Brain pericyte (primary cell): ENCODE measurements around the gene NR3C1.

ENCODE experiments used
- DNase-seq: peaks from one replicate; pipeline ENCODE4 v3.0.0-alpha.2; 2012; ENCODE audit warnings: low read depth, low spot score

The NR3C1 gene

DNA sequence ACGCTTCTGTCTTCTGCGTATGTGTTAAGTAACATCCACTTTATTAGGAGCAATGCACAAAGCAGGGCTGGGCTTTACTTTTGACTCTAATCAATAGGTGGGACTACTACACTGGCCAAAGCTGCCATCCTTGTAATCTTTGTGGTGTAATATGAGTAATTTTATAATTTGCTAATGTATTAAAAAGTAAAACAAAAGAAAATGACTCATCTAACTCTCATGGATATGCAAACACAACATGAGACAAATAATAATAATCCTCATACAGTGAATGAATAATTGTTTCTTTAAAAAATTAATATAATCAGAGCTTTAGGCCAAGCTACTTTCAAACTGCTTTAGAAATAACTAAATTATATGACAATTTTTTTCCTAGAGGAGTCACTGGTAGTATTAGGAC is 90.7 kb downstream of the NR3C1 start:
- no peak for DNase-seq

- DNase-seq = no peak
Measured at GRCh38 chr5:143311955-143312354, 91.5 kb downstream of the NR3C1 start.

- no peak for DNase-seq
Measured at GRCh38 chr5:143311428-143311827, 92.1 kb downstream of the NR3C1 start.

GRCh38 chr5:143309661-143310431 is 93.6 kb downstream of the NR3C1 start:
- peak; percentile 44 for DNase-seq

GRCh38 chr5:143308731-143309130 is 94.8 kb downstream of the NR3C1 start:
- no peak for DNase-seq

- DNase-seq = no peak
Measured at GRCh38 chr5:143306040-143306439, 97.4 kb downstream of the NR3C1 start.

GRCh38 chr5:143304836-143305475 is 98.5 kb downstream of the NR3C1 start:
- no peak for DNase-seq

GRCh38 chr5:143302341-143303045 is 101.0 kb downstream of the NR3C1 start:
- DNase-seq = no peak

DNA sequence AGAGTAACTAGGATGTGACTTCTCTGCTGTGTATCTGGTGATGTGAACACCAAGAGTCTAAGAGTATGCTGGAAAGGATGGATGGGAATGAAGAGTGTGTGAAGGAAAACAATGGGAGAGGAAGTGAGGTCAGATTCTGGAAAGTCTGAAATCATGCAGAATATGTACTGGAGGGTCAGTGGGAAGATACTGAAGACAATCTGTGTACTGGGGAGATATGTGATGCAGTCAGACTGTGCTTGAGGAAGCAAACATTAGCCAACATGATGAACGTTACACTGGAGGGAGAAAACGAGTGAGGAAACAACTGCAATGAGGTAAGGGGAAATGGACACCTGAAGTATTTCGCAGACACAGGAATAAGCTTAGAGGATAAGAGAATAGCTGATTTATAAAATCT is 105.7 kb downstream of the NR3C1 start:
- DNase-seq = no peak

DNA sequence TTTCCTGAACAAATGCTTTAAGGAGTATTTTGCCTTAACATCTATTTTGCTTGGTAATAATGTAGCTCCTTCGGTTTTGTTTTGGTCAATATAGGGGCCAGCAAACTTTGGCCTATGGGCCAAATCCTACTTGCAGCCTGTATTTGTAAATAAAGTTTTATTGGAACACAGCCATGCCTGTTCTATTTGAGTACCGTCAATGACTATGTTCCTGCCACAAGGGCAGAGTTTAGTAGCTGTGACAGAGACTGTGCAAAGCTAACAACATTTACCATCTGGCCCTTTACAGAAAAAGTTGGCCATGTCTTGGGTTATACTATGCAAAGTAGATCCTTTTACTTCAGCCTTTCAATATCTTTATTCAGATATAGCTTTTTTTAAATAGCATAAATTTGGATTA is 113.4 kb downstream of the NR3C1 start:
- no peak for DNase-seq

DNA sequence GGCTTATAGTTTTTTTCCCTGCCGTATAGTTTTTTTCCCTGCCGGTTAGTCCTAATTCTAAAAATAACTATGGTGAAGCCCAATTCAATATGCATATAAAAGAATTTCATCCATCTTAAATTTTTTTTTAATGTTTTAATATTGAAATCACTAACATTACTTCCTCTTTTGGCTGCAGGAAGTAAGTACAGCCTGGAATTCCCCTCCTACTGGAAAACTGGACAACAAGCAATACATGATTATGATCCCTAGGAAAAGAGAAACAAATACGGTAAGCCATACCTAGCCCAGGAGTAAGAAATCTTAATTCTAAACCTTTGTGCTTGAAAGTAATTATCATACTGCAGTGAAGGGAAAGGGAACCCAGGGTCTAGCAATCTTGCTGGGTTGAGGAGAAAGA is 119.0 kb downstream of the NR3C1 start:
- no peak for DNase-seq

DNA sequence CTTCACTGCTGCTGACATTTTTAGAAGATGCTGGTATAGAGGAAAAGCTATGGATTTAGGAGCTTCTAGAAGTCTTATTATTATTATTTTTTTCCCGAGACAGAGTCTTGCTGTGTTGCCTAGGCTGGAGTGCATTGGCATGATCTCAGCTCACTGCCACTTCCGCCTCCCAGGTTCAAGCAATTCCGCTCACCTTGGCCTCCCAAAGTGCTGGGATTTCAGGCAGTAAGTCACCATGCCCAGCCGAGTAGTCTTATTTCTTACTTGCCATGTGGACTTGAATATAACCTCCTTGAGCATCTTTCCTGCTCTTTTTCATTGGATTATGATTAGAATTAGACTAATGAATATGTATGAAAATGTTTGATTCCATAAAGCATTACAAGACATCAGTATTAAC is 119.5 kb downstream of the NR3C1 start:
- no peak for DNase-seq

DNA sequence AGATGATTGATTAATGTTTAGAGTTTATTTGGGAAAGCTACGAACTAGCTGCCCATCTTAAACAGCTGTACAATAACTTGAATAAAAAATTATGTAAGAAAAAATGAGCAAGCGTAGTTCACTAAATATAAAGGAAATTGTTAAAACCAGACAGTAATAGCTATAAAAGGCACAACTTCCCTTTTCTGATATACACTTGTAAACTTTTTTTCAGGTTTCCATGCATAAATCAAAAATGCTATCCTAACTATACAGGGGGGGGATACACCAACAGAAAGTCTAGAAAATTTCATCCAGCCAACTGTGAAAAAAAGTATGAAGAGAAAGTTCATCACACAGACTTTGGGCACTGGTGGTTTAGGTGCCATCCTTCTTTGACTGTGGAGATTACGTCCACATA is 122.3 kb downstream of the NR3C1 start:
- no peak for DNase-seq

DNA sequence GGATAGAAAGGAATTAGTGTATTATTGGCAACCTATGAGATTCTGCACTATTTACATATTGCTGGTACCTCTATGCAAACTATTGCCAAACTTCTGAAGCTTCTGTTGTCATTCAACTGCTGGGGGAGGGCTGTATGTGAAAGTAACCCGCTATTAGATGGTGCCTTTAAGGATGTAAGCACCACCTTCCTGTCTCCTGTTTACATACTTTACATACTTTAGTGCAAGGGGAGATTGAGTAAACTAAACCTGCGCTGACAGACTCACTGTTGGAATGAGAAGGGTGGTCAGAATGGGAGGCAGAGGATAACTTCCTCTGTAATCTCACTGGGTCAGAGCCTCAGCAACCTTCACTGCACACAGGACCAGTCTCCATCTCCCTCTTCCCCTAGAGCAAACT is 123.8 kb downstream of the NR3C1 start:
- no peak for DNase-seq

GRCh38 chr5:143277536-143277935 is 126.0 kb downstream of the NR3C1 start:
- no peak for DNase-seq

DNA sequence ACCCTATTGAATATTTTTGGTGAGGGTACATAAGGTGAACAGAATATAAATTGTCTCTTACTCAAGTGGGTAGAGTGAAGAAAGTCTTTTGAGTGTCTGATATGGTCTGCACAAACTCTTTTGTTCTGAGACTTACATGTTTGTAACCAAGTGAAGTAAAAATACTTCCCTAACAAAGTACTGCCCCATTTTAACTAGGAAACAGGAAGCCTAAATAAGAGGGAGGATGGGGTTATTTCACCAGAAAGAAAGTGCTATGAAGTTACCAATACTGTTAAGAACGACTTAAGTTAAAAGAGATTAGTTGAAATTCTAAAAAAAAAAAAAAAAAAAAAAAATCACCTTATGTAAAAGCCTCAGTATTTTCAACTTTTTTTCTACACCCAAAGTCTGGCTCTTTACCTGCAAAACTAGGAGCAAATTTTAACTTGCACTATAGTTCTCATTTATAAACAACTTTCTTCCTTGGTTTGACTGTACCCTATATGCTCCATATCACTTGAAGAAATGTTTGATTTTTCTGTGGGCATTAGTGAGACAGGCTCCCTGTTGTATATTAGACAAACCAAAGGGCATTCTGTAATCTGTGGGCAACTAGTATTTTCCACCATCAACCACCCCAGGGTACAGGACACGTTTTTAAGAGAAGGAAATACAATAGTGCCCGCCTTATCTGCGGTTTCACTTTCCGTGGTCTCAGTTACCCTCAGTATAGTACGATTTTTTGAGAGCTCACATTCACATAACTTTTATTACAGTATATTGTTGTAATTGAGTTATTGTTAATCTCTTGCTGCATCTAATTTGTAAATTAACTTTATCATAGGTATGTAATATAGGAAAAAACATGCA is 127.7 kb downstream of the NR3C1 start:
- no peak for DNase-seq

DNA sequence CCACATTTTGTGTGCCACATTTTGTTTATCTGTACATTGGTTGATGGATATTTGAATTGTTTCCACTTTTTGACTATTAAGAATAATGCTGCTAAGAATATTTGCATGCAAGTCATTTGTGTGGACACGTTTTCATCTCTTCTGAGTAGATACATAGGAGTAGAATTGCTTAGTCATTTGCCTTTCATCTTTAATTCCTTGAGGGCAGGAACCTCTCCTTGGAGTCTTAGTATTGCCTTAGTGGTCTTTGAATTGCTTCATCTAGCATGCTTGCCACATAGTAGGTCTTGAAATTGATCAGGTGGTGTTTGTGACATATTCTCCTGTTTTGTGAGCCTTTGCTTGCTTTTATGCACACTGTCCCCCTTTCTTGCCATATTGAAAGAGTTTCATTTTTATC is 128.5 kb downstream of the NR3C1 start:
- DNase-seq = no peak

DNA sequence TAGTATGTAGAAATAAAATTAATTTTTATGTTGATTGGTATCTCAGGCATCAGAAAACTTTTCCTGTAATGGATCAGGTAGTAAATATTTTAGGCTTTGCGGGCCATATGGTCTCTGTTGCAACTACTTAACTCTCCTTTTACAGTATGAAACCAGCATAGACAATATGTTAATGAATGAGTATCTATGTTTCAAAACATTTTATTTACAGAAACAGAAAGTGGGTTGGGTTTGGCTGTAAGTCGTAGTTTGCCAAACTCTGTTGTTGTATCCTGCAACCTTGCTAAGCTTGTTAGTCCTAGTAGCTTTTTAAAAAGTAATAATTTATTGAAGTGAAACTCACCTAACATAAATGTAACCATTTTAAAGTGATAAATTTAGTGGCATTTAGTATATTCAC is 132.1 kb downstream of the NR3C1 start:
- DNase-seq = no peak

GRCh38 chr5:143268388-143268787 is 135.1 kb downstream of the NR3C1 start:
- no peak for DNase-seq

- DNase-seq = no peak
Measured at GRCh38 chr5:143267186-143267585, 136.3 kb downstream of the NR3C1 start.

- DNase-seq = no peak
Measured at GRCh38 chr5:143265995-143266394, 137.5 kb downstream of the NR3C1 start.

DNA sequence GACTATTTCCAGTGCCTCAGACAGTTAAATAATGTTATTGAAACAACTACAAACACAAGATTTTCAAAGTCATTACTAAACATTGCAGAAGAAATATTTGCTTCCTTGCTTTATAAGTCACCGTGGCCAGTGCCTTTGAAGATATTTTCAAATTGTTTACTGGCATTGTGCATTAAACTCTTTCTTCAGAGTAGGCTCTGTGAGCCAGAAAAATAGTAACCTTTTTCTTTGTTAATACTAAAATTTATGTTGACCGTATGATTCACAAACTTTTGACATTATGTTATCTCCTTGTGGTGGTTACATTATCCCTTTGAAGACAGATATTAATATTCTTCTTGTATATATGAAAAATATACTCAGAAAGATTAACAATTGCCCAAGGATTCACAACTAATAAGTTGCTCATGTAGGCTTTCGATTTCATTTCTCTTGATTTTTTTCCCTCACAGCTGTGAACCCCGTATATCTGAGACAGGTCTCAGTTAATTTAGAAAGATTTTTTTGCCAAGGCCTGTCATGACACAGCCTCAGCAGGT is 140.1 kb downstream of the NR3C1 start:
- DNase-seq = no peak
